Renal cortical epithelial cell (primary cell): Measurements from ENCODE around the gene PCBP3. TPM values are rescaled to one million over a fixed set of nuclear protein-coding genes. Genes with fewer than 3 reads are reported as not detected.
"Not testable (repeated sequence)": the region's sequence is repeated elsewhere in the genome, so short reads cannot be mapped to it uniquely, and the experiment has no call there.

Source experiments
- DNase-seq: peaks from one replicate; pipeline ENCODE4 v3.0.0-alpha.2; 2011; ENCODE audit warnings: low read depth
- total RNA-seq: library from RNA; depleted of rRNA; stranded (reverse); fragments of >200 nt; gene quantifications from 2 replicates; pipeline ENCODE4 v1.2.3, GENCODE V29; 2014

PCBP3 gene
- total RNA-seq, 1 donor from 2014 or later = 0.15 TPM

- no peak for DNase-seq
Observed at GRCh38 chr21:45945066-45945867, 301.7 kb downstream of the PCBP3 start.

GRCh38 chr21:45945868-45946210 is 302.3 kb downstream of the PCBP3 start:
- DNase-seq = no peak

- no peak for DNase-seq
Observed at GRCh38 chr21:45947296-45947695, 303.8 kb downstream of the PCBP3 start.

- no peak for DNase-seq
Observed at GRCh38 chr21:45947716-45948255, 304.3 kb downstream of the PCBP3 start.

- DNase-seq = no peak
Observed at GRCh38 chr21:45948576-45949141, 305.1 kb downstream of the PCBP3 start.

GRCh38 chr21:45949928-45950739 is 306.6 kb downstream of the PCBP3 start:
- no peak for DNase-seq

GRCh38 chr21:45950740-45951515 is 307.4 kb downstream of the PCBP3 start:
- peak; percentile 10 for DNase-seq

- DNase-seq = no peak
Observed at GRCh38 chr21:45951676-45952075, 308.2 kb downstream of the PCBP3 start.

- DNase-seq = not testable (repeated sequence)
Observed at GRCh38 chr21:45952527-45952926, 309.0 kb downstream of the PCBP3 start.

GRCh38 chr21:45952974-45953373 is 309.4 kb downstream of the PCBP3 start:
- DNase-seq = no peak

- DNase-seq = no peak
Observed at GRCh38 chr21:45954261-45954660, 310.7 kb downstream of the PCBP3 start.

GRCh38 chr21:45954921-45955320 is 311.4 kb downstream of the PCBP3 start:
- DNase-seq = no peak

GRCh38 chr21:45957551-45957950 is 314.0 kb downstream of the PCBP3 start:
- DNase-seq = no peak

- no peak for DNase-seq
Observed at GRCh38 chr21:45957981-45958600, 314.6 kb downstream of the PCBP3 start.

GRCh38 chr21:45959182-45959581 is 315.7 kb downstream of the PCBP3 start:
- DNase-seq = no peak

GRCh38 chr21:45959779-45960390 is 316.4 kb downstream of the PCBP3 start:
- DNase-seq = no peak

GRCh38 chr21:45961408-45961807 is 317.9 kb downstream of the PCBP3 start:
- not testable (repeated sequence) for DNase-seq

GRCh38 chr21:45962531-45963231 is 319.2 kb downstream of the PCBP3 start:
- DNase-seq = no peak

GRCh38 chr21:45963232-45963570 is 319.7 kb downstream of the PCBP3 start:
- DNase-seq = no peak

- DNase-seq = no peak
Observed at GRCh38 chr21:45964649-45965048, 321.1 kb downstream of the PCBP3 start.
